HepG2 (cell line): ENCODE data around the gene MFRP. TPM values are rescaled to one million over a fixed set of nuclear protein-coding genes. Genes with fewer than 3 reads are reported as not detected.

Experiments
- AKAP8 ChIP-seq: sonication (generic); formaldehyde crosslinking; IDR thresholded peaks from 2 replicates; pipeline ENCODE4 v1.5.1; 2020; ENCODE audit warnings: mild to moderate bottlenecking, missing genetic modification reagents
- KIAA2018 ChIP-seq: sonication (generic); formaldehyde crosslinking; IDR thresholded peaks from 2 replicates; pipeline ENCODE4 v1.5.0; 2020; ENCODE audit warnings: mild to moderate bottlenecking, missing genetic modification reagents, borderline replicate concordance
- MAX ChIP-seq: IDR thresholded peaks from 2 replicates; pipeline ENCODE4 v1.6.1; 2012; ENCODE audit warnings: inconsistent platforms
- POLR2G ChIP-seq: fragments of 200-400 bp; formaldehyde crosslinking; IDR thresholded peaks from 2 replicates; pipeline ENCODE4 v1.6.1; 2018; ENCODE audit warnings: mild to moderate bottlenecking, low read depth, low read length, moderate library complexity
- PREB ChIP-seq: sonication (generic); formaldehyde crosslinking; IDR thresholded peaks from 2 replicates; pipeline ENCODE4 v1.4.0; 2020; ENCODE audit warnings: missing genetic modification reagents
- RFXANK ChIP-seq: IDR thresholded peaks from 2 replicates; pipeline ENCODE4 v1.6.1; 2016
- TSC22D2 ChIP-seq: sonication (generic); formaldehyde crosslinking; IDR thresholded peaks from 2 replicates; pipeline ENCODE4 v1.5.1; 2020; ENCODE audit warnings: missing genetic modification reagents, mild to moderate bottlenecking, borderline replicate concordance
- ZBTB26 ChIP-seq: IDR thresholded peaks from 2 replicates; pipeline ENCODE4 v1.6.1; 2016; ENCODE audit warnings: missing compliant biosample characterization, missing genetic modification reagents, borderline replicate concordance
- ZNF703 ChIP-seq: sonication (generic); formaldehyde crosslinking; IDR thresholded peaks from 2 replicates; pipeline ENCODE4 v1.5.1; 2020; ENCODE audit warnings: missing genetic modification reagents, mild to moderate bottlenecking, moderate library complexity, borderline replicate concordance
- ZNF749 ChIP-seq: sonication (generic); formaldehyde crosslinking; IDR thresholded peaks from 2 replicates; pipeline ENCODE4 v1.8.0; 2022; ENCODE audit warnings: mild to moderate bottlenecking, missing genetic modification reagents, moderate library complexity, borderline replicate concordance
- ZNF883 ChIP-seq: sonication (generic); formaldehyde crosslinking; IDR thresholded peaks from 2 replicates; pipeline ENCODE4 v1.5.1; 2020; ENCODE audit warnings: mild to moderate bottlenecking, missing genetic modification reagents; ENCODE audit errors: not compliant biosample characterization
- polyA plus RNA-seq, 8 experiments: library from polyadenylated mRNA; depleted of rRNA in 3 of 8; stranded (reverse) in 7 of 8; unstranded in 1 of 8; fragments of >200 nt; fragmentation: Illumina TruSeq in 4 of 8; extraction: Trizol in 4 of 8; gene quantifications; 2 replicates each; pipeline versions ENCODE4 v1.2.1 to v1.2.3, GENCODE V29; 2011 to 2016; ENCODE audit warnings: low read depth in 4 of 8, missing spikeins in 1 of 8, mixed read lengths in 1 of 8; ENCODE audit not compliant: insufficient read depth in 1 of 8
- total RNA-seq, 5 experiments: library from RNA; depleted of rRNA; stranded (reverse); fragments of >200 nt; fragmentation: Illumina TruSeq; extraction: Trizol; gene quantifications; 2 replicates each; pipeline ENCODE4 v1.2.3, GENCODE V29; 2016; ENCODE audit warnings: low read depth in 1 of 5
- TF ChIP-seq, protein P1 (sequence below): sonication (generic); formaldehyde crosslinking; IDR thresholded peaks from 2 replicates; pipeline ENCODE4 v1.4.0; 2020; ENCODE audit warnings: mild to moderate bottlenecking, missing genetic modification reagents

Gene MFRP
- total and polyA plus RNA-seq, 2 of the 13 experiments (the other 11 are each of a cell fraction or from before 2014, with no cell fraction given): not detected

DNA sequence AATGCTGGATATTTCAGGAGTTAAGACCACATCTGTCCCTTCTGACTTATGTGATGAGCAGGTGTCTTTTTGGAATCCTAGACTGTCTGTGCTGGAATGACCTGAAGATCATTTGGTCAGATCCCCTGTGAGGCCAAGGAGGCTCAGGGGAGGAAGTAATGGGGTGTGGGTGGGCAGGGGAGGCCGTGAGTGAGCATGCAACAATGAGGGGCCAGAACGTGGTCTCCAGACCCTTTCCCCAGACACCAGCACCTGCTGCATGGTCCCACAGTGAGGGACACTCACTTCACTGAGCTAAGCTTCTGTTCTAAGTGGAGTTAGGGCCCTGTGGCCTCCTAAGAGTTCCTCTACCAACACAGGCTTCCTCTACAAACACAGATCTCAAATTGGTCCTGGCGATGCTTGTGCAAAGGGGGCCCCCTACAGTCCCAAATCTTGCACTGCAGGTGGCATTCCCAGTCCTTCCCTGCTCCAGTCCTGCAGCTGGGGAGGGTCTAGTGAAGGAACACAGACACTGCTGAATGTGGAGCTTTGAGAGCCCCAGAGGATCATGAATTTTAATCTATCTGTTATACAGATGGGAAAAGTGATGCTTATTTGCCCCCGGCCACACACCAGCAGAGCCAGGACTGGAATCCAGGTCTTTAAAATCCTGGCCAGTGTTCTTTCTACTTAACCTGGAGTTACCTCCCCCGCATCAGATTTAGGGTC is 27.6 kb upstream of the MFRP start (continued):
- TF ChIP-seq, protein P1, sequence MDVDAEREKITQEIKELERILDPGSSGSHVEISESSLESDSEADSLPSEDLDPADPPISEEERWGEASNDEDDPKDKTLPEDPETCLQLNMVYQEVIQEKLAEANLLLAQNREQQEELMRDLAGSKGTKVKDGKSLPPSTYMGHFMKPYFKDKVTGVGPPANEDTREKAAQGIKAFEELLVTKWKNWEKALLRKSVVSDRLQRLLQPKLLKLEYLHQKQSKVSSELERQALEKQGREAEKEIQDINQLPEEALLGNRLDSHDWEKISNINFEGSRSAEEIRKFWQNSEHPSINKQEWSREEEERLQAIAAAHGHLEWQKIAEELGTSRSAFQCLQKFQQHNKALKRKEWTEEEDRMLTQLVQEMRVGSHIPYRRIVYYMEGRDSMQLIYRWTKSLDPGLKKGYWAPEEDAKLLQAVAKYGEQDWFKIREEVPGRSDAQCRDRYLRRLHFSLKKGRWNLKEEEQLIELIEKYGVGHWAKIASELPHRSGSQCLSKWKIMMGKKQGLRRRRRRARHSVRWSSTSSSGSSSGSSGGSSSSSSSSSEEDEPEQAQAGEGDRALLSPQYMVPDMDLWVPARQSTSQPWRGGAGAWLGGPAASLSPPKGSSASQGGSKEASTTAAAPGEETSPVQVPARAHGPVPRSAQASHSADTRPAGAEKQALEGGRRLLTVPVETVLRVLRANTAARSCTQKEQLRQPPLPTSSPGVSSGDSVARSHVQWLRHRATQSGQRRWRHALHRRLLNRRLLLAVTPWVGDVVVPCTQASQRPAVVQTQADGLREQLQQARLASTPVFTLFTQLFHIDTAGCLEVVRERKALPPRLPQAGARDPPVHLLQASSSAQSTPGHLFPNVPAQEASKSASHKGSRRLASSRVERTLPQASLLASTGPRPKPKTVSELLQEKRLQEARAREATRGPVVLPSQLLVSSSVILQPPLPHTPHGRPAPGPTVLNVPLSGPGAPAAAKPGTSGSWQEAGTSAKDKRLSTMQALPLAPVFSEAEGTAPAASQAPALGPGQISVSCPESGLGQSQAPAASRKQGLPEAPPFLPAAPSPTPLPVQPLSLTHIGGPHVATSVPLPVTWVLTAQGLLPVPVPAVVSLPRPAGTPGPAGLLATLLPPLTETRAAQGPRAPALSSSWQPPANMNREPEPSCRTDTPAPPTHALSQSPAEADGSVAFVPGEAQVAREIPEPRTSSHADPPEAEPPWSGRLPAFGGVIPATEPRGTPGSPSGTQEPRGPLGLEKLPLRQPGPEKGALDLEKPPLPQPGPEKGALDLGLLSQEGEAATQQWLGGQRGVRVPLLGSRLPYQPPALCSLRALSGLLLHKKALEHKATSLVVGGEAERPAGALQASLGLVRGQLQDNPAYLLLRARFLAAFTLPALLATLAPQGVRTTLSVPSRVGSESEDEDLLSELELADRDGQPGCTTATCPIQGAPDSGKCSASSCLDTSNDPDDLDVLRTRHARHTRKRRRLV (CRISPR knock-in tag): no peak
- TF ChIP-seq TSC22D2 (CRISPR knock-in tag) (0 out of 2 replicates have a peak, but pooled peaks have one; percentile 62), ZNF703 (CRISPR knock-in tag) (no peak), AKAP8 (CRISPR knock-in tag) (no peak), ZNF883 (CRISPR knock-in tag) (no peak), KIAA2018 (CRISPR knock-in tag) (no peak), POLR2G (no peak), ZNF749 (CRISPR knock-in tag) (no peak), RFXANK (CRISPR knock-in tag) (no peak), PREB (no peak), MAX (no peak), ZBTB26 (CRISPR knock-in tag) (no peak)
